Activated CD4-positive, CD25-positive, alpha-beta regulatory T cell treated with anti-CD3 and anti-CD28 coated beads, Interleukin-2, amount 50 U/mL, for 16 hours (primary cell): ENCODE data around the gene OPTC.
"Not testable (repeated sequence)": the region's sequence is repeated elsewhere in the genome, so short reads cannot be mapped to it uniquely, and the experiment has no call there.

Source experiments
- DNase-seq: peaks from one replicate; pipeline ENCODE4 v3.0.0-alpha.2; 2020; ENCODE audit warnings: low read depth, low spot score

Gene OPTC

GRCh38 chr1:203516906-203517305 is 23.0 kb downstream of the OPTC start:
- DNase-seq = no peak

- no peak for DNase-seq
Observed at GRCh38 chr1:203517426-203518110, 23.6 kb downstream of the OPTC start.

GRCh38 chr1:203518139-203518538 is 24.2 kb downstream of the OPTC start:
- not testable (repeated sequence) for DNase-seq

- DNase-seq = no peak
Observed at GRCh38 chr1:203518541-203518940, 24.6 kb downstream of the OPTC start.

GRCh38 chr1:203519053-203519840 is 25.3 kb downstream of the OPTC start:
- DNase-seq = no peak

GRCh38 chr1:203519896-203520295 is 25.9 kb downstream of the OPTC start:
- DNase-seq = no peak

GRCh38 chr1:203520315-203520714 is 26.4 kb downstream of the OPTC start:
- DNase-seq = no peak

GRCh38 chr1:203521074-203521794 is 27.3 kb downstream of the OPTC start:
- no peak for DNase-seq

- DNase-seq = no peak
Observed at GRCh38 chr1:203521812-203522211, 27.9 kb downstream of the OPTC start.

- DNase-seq = no peak
Observed at GRCh38 chr1:203522237-203522636, 28.3 kb downstream of the OPTC start.

GRCh38 chr1:203523667-203524066 is 29.7 kb downstream of the OPTC start:
- DNase-seq = no peak

GRCh38 chr1:203524152-203524551 is 30.2 kb downstream of the OPTC start:
- DNase-seq = no peak

- no peak for DNase-seq
Observed at GRCh38 chr1:203524824-203525223, 30.9 kb downstream of the OPTC start.

GRCh38 chr1:203525685-203526084 is 31.7 kb downstream of the OPTC start:
- no peak for DNase-seq

GRCh38 chr1:203526130-203526529 is 32.2 kb downstream of the OPTC start:
- DNase-seq = no peak

GRCh38 chr1:203526572-203526971 is 32.6 kb downstream of the OPTC start:
- DNase-seq = no peak

GRCh38 chr1:203527013-203527412 is 33.1 kb downstream of the OPTC start:
- DNase-seq = no peak

GRCh38 chr1:203528063-203528462 is 34.1 kb downstream of the OPTC start:
- no peak for DNase-seq

- no peak for DNase-seq
Observed at GRCh38 chr1:203528976-203529835, 35.3 kb downstream of the OPTC start.

GRCh38 chr1:203531063-203531462 is 37.1 kb downstream of the OPTC start:
- no peak for DNase-seq

- DNase-seq = no peak
Observed at GRCh38 chr1:203534012-203534411, 40.1 kb downstream of the OPTC start.

- DNase-seq = no peak
Observed at GRCh38 chr1:203534526-203534925, 40.6 kb downstream of the OPTC start.
